Activated CD4-positive, alpha-beta T cell treated with anti-CD3 and anti-CD28 coated beads for 48 hours (primary cell): ENCODE results near the gene NTRK2.

ENCODE experiments used
- DNase-seq: peaks from one replicate; pipeline ENCODE4 v3.0.0-alpha.2; 2020

The NTRK2 gene

DNA sequence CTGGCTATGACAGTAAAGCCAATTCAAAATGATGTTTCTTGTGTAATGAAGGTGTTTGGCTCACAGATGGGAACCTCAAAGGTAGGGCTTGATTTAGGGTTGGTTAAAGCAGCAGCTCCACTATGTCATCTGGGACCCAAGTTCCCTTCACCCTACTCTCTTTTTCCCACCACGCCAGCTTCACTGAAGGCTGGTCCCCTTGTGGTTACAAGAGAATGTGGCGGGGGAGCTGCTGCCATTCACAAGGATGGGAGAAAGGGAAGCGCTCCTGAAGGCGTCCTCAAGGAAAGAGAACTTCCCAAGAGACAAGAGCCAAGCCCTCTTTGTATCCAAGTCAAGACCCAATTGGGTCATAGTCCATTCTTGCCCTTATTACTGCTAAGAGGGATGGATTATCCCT lies 72.7 kb downstream of the NTRK2 start:
- no peak for DNase-seq

DNA sequence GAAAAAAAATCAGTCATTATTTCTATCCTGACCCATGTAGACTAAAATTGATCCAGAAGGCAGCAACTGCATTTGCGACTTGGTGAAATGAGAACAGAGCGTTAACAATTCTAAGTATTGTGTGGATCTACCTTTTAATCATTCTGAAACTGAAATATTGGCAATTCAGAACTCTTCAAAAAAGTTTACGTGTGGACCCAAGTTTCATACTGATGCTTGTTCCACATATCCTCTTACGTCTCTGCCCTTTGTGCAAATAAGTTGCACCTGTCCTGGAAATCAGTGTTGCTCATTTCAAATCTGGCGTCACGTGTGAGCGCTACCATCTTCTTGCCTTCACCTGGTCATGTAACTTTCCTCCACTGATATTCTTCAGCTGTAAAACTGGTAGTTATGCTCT lies 74.7 kb downstream of the NTRK2 start:
- no peak for DNase-seq

DNA sequence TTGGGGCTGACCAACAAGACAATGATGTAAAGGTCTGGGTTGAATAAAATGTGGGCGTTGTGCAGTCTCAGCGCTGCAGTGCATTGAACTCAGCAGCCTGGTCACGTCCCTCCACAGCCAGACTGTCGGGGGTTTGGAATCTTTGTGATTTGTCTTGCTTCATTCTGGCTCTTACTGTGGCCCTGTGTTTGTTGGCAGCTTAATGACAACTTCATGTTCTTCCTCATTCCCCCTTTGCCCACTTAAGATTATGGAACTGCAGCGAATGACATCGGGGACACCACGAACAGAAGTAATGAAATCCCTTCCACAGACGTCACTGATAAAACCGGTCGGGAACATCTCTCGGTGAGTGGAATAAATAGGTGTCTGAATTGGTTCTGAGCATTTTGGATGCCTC lies 75.2 kb downstream of the NTRK2 start:
- DNase-seq = no peak

DNA sequence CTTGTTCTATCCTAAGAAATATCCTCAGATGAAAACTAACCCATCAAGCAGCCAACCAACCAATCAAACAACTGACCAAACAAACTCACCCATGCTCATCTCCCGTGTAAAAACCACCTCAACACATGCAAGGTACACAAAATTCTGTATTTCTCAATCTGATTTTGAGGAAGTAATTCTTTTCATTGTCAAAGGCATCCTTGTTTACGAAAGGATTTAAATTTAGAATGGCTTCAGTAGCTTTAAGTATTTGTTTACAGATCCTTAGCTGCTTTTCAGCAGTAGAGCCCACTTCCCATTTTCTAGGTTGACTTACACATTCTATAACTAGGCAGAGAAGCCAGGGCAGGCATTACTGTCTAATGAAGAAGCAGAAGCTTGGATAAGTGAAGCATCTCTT lies 78.6 kb downstream of the NTRK2 start:
- DNase-seq = no peak

DNA sequence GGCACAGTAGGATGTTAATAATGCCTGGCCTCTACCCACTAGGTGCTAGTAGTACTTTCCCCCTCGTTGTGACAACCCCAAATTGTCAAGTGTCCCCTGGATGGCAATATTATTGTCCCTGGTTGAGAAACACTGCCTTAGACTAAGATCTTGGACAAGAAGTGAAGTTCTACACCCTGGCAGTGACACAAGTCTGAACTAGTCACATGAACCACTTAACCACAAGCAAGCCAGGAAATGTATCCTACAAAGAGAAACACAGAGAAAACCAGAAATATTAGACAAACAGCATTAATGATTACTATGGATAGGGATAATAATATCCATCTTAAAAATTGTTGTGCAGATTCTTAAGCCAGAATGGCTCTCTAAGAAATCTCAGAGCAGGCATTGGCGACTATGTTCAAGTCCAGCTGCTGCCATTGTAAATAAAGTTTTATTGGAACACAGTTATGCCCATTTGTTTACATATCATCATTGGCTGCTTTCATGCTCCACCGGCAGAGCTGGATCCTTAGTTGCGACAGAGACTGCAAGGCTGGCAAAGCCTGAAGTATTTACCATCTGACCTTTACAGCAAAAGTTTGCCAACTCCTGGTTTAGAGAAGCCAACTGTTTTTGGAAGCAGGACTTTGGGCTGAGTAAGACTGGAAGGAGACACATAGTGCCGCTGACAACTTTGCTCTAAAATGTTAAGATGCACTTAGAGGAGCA lies 80.8 kb downstream of the NTRK2 start:
- no peak for DNase-seq

DNA sequence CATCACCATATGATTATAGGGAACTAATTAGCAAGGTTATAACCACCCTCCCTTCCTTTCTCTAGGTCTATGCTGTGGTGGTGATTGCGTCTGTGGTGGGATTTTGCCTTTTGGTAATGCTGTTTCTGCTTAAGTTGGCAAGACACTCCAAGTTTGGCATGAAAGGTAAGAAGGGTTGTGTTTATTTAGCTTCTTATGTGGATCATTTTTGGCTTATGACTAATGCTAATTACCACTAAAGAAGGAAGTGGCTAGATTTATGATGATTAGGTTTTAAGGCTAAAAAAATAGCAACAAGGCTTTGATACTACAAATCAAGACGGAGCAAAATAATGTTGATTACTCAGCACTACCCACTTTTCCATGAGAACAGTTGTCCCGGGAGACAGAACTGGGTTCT lies 82.4 kb downstream of the NTRK2 start:
- no peak for DNase-seq

DNA sequence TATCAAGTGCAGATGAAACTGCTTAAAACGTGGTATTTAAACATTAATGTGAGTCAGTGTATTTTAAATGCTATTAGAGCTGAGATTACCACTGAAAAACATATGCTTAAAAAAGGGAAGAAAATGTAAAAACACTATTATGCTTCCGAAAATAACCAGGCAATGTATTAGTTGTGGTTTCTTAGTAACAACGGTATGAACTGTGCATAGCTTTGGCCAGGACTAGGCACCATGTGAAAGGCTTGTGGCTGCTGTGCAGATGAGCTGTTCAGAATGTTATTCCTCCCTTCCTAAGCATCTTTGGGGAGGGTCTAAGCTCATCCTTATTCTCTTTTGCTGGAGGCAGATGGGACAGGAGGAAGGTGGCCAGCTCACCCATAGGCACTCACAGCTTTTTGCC lies 84.9 kb downstream of the NTRK2 start:
- DNase-seq = no peak

DNA sequence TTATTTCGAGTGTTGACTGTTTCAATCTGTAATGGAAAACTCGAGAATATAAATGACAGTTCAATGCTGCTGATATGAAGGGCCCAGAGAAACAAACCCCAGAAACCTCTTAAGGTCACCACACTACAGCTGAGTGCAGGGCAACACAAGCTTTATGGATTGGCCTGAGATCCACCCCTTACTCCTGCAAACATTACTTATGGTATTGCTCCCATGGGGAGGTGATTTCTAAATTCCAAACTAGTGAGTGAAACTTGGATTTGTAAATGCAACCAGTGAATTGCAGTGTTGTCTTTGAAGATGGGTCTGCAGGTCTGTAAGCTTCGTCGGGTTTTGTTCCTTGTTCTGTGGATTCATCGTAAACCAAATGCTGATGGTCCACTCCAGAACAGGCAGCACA lies 85.4 kb downstream of the NTRK2 start:
- no peak for DNase-seq

DNA sequence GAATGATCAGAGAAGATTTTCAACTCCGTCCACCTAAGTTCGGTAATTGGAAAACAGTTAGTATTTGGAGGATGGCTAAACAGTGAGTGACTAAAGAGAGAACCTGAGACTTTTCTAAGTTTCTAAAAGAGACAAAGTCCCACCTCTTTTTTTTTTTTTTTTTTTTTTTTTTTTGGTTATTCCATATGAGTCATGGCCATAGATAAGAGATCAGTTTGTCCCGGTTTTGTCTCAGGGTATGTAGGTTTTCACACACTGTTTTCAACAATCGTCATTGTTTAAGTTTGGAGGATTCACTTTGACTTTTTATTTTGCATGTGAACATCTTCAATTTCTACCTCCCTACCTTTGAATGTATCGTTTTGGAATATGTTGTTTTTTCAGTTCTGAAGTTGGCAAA lies 85.9 kb downstream of the NTRK2 start:
- DNase-seq = no peak

DNA sequence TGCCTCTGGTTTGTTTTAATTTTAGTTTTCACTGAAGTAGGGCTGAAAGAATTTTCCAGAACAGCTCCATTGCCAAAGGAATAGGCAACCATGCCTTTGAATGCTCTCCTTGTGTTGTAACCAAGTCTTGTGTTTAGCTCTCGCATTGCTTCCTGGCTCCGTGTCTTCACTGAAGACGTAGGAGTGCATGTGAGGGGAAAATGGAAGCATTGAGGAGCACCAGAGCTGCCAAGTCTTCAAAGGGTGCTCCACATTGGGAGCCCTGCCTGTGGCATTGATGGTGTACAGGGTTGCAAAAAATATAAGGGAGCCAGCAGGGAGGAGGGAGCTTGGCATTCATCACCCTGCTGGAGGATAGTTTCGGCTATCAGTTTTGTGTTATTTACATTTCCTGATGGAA lies 86.6 kb downstream of the NTRK2 start:
- DNase-seq = no peak

DNA sequence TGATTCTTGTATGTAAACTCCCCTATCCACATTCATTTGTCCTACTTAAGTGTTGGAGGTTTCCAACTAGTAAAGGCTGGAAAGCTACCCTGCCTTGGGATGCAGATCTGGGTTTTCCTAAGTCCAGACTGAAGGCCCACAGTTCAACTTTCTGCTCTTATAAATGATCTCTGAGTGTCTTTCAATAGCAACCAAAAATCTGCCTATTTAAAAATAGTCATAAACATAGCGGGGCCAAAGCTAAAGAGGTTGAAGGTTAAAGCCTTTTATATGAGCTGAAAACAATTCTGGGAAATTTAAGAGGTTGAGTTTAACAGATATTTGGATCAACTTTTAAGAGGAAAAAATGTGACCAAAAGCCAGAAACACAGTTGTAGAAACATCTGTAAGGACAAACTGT lies 87.2 kb downstream of the NTRK2 start:
- no peak for DNase-seq

DNA sequence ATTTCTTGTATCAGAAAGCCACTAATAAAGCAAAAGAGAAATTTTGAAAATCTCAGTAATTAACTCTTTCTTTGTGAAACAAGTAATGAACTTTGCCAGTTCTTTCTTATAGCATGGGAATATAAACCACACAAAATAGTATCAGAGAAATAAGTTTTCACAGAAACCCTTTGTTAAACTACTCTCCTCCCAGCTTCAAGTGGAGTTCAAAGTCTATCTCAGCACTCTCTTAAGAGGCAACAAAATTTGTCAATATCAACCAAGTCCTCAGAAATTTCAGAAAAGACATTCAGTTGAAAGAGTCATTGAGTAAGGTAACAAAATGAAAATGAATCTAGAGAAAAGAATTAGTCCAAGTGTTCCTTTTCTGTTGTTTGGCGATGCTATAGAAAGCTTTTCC lies 89.3 kb downstream of the NTRK2 start:
- DNase-seq = no peak

DNA sequence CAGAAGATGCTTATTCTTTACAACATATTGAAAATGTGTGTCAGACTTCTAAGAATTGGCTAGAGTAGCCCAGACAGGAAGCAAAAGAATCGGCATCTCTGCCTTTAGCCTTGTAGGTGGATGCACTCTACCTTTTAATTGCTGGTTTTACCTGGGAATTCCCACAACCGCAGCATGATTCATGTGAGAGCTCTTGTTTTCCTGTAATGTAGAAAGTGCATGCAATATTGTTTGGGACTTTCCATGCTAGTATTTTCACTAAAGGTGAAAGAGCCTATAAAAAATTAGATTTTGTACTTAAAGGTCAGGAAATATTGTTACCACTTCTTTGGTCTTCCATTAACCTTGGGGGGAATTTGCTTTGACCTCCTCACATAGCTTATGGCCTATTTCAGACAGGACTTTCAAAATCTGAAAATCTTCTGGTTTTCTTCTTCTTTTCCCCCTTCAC lies 89.8 kb downstream of the NTRK2 start:
- DNase-seq = peak; percentile 9

DNA sequence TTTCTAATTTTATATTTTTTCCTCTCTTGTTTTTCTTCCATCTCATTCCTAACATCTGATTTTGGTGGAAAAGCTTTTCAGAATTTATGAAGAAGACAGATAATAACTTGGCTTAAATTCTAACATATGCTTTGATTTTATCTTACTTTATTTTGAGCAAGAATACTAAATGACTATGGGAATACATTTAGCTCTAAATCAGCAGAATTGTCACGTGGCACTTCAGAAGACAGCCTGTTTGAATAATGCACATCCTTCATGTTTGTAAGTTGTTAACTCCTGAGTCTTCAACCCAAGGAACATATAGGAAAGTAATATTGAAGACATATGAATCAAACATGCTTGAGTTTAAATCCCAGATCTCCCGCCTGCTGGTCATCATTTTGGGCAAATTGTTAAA lies 90.3 kb downstream of the NTRK2 start:
- DNase-seq = no peak

DNA sequence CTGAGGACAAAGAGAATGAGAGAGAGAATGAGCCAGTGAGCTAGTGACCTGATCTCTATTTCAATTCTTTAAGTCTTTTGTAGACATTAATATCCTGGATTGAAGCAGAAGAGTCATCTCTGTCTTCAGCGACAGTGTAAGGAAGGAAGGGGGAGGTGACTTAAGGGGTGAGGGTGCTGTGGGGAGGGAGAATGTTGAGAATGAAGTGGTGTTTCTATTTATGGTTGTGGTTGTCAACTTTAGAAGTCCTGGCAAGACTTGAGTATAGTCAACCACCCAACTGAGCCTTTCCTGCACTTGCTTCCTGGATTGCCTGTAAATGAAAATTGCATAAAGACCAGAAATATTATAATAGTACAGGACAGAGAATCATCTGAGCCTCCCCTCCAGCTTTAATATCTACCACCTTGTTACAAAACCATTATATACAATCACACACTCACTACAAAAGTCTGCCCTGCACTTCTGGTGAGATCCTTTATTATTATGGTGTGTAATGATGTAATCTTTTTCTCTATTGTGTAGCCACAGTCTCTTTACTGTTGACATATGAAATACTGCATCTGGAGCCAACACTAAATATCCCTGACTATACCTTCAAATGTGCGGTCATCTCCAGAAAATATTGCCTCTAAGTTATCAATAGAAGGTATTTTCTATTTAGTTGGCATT lies 91.7 kb downstream of the NTRK2 start:
- no peak for DNase-seq

DNA sequence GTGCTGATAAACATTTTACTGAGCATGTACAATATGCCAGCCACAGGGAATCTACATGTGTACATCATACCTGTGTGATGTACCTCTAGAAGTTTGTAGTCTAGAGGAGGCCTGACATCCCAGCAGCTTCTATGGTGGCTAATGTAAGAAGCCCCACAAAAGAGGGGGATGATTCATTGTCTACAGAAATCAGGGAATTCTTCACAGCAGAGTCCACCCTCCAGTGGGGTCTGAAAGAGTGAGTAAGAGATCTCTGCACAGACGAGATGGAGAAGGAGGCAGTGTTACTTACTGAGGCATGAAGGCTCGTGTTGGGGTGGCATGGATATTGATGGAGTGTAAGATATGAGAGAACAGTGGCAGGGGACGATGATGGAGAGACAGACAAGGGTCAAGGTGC lies 103.0 kb downstream of the NTRK2 start:
- no peak for DNase-seq

DNA sequence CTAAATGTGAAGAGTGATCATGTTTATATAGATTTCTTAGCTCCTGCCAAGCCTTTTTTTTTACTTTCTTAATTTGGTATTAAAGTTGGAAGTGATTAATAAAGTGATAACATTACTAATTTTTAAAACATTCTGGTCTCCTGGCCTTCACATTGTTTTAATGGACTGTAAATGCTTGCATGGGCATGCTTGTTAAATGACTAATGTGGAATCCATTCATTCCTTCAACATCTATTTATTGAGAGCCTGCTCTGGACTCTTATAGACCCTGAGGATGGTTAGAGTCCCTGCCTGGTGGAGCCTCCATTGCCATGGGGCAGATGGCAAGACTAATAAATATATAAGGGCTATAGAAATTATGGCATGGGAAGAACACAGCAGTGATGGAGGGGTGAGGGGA lies 103.5 kb downstream of the NTRK2 start:
- no peak for DNase-seq

DNA sequence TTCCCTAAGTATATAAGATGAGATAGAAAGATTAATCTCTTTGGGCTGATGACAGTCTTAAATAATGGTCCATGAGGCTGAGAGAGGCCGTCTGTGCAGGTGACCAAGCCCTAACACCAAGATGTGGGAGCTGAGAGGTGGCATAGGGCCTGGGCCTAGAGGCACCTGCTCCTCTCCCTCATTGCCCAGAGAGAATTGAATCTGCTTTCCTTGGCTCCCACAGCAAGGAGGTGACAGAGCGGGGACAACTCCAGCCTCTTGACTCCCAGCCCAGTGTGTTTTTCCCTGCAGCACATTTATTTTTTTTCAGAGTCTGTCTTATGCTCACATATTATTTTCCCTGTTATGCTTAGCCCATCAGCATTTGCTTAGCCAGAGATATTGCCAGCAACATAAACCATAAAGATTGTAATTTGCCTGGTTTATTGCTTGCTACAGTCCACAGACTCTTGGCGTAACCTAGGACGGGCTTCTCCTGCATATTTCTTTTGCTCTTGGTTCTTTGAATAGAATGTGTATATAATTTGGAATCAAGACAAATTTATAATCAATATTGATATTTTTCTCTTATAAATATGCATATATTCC lies 105.6 kb downstream of the NTRK2 start:
- DNase-seq = no peak

DNA sequence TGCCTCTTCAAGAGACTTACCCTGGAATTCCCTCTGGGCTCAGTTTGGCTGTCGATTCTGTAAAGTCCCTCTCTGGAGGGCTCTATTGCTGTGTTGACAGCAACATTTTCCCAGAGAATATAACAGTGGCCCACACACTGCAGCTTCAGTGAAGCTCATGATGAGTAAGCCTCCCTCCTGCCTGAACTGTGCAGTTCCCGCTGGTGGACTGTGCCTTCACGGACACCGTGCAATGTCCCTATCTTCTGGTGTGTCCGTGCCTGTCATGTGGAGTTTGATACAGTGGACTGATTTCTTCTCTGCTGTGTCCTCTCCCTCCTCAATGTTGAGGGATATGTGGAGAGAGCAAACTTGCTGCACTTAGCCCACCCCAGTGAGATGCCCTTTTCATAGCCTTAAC lies 109.0 kb downstream of the NTRK2 start:
- DNase-seq = no peak

DNA sequence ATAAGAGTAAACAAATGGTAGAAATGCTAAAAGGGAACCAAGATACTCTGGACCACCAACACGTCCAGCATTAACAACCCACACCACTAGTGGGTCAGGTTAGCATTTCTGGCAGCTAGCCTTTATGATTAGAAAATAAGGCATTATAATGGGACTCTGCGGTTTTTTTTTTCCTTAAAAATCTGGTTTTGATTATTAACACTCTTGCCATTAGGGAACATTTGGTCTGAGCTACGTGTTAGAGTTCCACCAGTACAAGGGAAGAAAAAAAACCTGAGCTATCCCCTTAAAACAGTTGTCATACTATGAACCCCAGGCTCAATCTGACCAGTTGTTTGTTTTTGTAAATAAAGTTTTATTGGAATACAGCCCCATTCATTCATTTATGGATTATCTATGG lies 110.4 kb downstream of the NTRK2 start:
- no peak for DNase-seq

DNA sequence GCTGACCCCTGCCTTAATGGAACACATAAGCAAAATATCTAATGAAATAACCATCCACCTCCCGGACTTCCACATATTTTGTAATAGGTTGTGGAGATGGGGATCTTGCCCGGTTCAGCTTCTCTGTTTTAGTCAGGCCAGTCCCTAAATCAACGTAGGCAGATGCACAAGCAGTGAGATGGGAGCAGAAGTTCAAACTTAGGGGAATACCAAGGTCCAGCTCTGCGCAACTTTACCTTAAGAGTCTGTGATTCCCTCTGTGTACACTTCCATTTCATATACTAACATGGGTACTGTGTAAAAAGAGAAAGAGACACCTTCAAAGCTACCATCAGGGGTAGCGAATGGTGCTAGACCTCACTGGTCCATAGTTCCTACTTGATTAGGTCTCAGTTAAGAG lies 110.9 kb downstream of the NTRK2 start:
- no peak for DNase-seq

DNA sequence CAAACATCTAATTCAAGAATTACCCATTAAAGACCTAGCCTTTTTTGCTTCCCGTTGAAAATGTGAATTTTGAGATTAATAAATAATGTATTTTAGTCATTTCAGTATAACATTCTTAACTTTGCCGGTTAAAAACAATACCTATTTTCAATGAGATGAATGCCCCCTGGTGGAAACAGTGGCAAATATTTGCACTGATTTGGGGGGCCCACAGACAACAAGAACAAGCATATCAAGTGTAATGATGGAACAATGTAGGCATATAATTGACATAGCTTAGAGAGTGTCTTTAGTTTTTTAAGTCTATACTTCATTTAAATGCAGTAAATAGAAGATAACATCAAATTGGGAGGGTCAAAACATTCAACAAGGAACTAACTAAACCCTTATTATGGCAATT lies 111.9 kb downstream of the NTRK2 start:
- no peak for DNase-seq

DNA sequence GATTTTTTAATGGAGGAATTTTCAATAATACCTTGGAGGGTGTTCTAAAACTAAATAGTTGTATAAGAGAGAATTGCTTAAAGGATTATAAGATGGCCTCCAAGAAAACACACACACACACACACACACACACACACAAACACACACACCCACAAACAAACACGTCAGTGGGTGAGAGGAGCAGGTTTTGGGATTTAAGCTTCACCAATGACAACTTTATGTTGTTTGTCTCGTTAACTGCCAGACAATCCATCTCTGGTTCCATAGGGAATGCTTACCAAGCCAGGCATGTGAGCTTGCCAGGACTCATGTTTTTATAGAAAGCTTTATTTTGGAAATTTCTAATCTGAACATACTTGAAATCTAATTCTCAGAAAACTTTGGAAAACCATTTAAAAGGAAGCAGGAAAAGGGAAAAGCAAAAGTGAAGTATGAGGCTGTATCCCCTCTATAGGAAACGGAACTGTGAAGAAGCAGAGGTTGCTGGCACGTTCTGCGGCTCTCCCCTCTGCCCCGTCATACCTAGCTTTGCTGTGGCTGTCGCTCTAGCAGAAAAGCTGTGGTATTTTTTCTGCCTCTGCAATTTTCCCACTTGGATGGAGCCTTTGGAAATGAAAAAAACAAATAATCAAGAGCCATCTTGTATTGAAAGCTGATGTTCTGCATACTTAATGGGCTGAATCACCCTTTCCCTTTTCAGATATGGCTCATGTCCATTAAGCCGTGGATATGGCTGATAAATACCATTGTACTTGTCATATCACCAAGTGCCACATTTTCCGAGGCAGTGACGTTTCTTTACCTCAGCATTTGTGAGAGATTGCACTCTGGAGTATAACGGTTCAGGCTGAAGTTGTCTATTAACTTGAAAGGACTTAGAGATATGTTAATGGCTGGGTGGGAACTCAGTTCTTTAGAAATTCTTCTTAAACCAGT lies 112.7 kb downstream of the NTRK2 start:
- no peak for DNase-seq
